Fibroblast of skin of left biceps (primary cell): ENCODE data around the gene MBD1.
A peak's percentile ranks its signal among the peaks of the same experiment; 100 is the strongest.
"Not testable (repeated sequence)": the region's sequence is repeated elsewhere in the genome, so short reads cannot be mapped to it uniquely, and the experiment has no call there.

Experiments
- DNase-seq, 2 experiments: peaks; one replicate each; pipeline ENCODE4 v3.0.0-alpha.2; 2013; ENCODE audit warnings: low read depth in 2 of 2

MBD1 gene

DNA sequence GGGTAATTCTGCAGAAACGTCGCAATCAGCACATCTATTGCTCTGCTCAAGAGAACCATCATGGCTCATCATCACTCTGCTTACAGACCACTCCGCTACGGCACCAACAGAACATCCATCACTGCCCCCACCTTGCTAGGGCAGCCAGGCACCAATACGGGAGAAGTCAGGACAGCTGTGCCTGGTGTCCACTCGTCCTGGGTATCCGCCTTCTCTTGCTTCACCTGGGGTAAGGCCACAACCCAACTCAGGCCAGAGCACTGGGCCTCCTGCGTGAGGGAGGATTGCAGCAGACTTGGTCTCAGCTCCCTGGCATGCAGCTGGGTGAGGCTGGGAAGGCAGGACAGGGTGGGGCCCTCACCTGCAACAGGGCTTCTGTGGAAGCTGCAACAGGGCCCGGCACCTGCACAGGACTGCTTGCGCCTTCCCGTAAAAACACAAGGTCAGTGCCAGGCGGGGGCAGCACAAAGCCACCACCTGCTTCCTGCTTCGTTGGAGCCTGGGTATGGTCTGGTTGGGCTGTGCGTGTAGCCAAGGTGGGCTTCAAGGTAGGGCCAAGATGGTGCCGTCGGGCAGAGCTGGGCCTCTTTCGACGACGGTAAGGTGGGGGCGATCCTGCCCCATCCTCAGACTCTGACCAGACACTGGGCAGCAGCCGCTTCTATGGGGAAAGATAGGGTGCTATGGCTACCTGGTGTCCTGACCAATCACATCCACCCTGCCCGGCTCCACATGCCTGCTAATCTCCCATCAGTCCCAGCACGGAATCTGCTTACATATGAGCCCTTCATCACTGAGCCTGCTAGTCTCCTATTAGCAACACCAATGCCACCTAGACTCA, 7.9 kb downstream of the MBD1 start:
- DNase-seq: no peak

DNA sequence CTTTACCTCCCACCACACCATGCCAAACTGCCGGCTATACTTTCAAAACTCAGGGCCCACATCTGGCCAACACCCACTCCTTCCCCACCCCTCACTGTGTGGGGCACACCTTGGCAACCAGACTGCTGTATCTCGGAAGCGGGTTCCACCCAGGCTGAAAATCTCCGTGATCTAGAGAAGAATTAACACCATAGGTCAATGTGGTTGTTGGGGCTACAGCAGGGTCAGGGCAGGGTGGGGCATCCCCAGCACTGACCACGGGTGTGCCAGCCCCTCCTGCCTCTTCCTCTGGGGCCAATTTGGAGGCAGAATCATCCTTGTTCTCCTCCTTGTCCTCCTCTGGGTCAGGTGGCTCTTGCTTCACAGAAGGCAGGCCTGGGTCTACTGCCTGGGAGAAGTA, 8.8 kb downstream of the MBD1 start:
- no peak for DNase-seq

DNA sequence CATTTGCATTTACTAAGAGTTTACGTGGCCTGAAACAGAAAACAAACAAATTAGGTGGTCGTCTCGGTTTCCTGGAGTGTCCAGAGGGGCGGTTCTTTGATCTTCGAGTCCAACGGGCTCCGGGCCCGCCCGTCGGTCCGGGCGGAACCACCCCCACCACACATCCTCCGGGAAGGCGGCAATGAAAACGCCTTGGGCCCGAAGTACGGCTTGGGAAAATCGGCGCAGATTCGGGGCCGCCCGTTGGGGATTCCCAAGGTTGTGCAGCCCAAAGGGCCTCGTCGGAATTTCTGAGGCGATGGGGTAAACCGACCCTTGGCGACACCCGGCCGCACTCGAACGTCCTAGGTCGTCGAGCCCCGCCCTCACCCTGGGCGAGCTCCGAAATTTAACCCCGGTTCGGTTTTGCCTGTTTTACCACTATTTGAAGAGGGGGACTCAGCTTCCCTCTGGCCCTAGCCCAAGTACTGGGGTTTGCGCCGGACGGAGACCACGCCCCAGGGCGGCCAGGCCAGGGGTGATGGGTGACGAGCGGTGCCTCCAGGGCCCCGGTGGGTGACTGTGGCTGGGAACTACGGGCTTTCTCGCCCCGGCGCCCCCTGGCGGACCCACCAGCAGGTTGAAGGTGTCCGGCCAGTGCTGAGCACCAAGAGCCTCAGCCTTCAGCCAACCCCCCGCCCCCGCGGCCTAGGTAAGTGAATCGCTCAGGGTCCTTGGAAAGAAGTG, 13.1 kb downstream of the MBD1 start:
- peak in 1 of 2 experiments; percentile 5 for DNase-seq

DNA sequence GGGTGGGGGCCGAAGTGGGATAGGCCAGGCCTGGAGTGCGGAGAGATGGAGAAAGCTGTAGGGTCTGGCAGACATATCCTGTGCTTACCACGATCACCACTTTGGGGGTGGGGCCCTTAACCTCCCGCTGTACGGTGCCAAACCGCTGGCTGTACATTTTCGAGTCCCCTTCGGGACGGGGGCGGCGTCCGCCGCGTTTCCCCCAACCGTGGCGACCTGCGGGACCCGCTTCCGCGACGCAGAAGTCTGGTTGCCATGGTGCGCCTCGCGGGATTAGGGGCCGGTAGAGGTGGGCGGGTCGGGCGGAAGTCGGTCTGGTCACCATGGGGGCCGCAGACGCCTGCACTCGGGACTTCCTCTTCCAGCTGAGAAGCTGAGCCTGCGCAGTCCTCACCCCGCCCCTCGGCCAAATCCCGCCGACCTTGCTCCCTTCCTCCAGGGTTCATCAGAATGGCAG, 15.0 kb downstream of the MBD1 start, which contains the start of gene CFAP53:
Gene CFAP53 (minus strand): TSS at position 248 of the 457 bp plus-strand sequence. CDS start 91 bp downstream, at position 157.
- DNase-seq: peak; percentile 45 to 55

DNA sequence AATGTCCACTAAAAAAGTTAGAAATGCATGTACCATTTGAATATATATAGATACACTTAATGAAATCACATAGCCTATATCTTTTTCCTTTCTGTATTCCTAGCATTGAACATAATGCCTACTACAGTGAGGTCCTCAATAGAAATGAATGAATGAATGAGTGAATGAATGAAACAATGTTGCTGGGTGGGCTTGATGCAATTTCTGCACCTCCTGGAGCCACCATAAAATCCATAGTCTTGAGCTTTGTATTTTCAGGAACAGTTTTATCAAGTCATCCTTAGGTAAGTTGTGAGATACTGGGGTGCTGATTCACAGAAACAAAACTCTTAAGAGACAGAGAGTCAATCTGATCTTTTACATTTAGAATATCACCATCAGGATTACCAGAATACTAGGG, 18.3 kb downstream of the MBD1 start:
- no peak for DNase-seq

DNA sequence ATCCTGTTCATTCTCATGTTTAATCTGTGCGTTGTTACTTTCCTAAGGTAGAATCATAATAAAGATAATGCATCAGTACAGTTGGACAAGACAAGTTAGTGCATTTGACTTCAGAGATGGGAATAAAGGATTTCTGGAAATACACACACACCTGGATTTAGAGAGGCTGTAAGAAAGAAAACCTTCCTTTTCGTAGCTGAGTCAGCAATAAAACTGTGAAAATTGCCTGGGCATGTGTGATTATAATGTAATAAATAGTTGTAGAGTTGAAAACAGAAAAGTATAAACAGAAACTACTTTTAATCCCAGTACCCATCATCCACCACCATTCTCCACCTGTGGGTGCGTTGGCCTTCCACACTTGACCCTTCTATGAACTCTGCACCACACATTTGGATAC, 30.4 kb downstream of the MBD1 start:
- DNase-seq: no peak

DNA sequence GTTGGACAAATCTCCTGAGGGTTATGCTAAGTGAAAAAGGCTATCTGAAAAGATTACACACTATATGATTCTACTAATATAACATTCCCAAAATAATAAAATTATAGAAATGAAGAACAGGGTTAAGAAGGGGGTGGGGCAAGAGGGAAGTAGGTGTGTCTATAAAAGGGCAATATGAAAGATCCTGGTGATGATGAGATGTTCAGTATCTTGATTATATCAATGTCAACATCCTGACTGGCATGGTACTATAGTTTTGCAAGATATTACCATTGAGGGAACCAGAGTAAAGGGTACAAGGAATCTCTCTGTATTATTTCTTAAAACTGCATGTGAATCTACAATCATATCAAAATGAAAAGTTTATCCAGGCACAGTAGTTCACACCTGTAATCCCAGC, 31.7 kb downstream of the MBD1 start:
- DNase-seq: no peak

DNA sequence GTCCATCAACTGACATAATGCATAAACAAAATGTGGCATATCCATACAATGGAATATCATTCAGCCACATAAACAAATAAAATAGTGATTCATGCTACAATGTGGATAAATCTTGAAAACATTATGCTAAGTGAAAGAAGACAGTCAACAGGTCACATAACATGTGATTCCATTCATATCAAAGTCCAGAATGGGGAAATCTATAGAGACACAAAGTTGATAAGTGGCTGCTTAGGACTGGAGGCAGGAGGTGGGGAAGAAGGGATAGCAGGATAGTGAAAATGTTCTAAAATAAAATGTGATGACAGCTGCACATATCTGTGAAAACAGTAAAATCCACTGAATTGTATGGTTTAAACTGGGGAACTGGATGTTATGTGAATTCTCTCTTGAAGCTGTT, 33.8 kb downstream of the MBD1 start:
- no peak for DNase-seq

DNA sequence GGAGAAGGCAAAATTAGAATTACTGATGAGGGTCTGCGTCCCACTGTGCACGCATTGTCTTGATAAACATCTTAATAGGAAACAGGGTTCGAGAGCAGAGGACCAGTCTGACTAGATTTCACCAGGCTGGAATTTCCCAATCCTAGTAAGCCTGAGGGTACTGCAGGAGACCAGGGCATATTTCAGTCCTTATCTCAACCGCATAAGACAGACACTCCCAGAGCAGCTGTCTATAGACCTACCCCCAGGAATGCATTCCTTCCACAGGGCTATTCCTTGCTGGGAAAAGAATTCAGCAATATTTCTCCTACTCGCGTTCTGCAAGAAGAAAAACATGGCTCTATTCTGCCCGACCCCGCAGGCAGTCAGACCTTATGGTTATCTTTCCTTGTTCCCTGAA, 39.6 kb downstream of the MBD1 start:
- not testable (repeated sequence) for DNase-seq

DNA sequence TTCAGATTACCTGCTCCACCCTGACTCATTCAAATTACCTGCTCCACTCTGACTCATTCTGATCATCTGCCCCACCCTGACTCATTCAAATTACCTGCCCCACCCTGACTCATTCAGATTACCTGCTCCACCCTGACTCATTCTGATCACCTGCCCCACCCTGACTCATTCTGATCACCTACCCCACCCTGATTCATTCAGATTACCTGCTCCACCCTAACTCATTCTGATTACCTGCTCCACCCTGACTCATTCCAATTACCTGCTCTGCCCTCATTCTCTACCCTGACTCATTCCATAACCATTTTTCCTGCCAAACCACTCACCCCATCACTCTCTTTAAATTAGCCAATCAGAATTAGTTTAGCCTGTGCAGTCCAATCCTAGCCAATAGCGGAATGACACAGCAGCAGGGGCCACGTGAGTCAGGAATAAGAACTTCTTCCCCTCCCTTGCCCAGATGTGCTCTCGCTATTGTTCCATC, 41.2 kb downstream of the MBD1 start:
- DNase-seq: no peak

DNA sequence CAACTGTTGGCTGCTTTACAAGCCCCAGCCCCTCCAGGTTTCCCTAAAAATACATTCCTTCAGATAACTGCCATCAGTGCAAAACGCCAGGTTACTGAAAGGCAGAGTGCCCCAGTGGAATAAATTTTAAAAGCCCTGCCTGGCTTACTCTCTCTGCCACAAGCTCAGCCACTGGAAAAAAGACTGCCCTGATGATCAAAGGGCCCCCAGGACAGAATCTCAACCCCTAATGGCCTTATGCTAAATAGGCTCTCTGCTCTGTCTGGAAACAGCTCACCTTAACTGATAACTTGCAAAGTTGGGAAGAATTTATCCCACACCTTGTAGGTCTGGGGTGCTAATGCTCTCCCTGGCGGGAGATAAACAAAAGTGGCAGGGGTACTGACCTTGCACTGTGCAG, 48.9 kb downstream of the MBD1 start:
- no peak for DNase-seq

DNA sequence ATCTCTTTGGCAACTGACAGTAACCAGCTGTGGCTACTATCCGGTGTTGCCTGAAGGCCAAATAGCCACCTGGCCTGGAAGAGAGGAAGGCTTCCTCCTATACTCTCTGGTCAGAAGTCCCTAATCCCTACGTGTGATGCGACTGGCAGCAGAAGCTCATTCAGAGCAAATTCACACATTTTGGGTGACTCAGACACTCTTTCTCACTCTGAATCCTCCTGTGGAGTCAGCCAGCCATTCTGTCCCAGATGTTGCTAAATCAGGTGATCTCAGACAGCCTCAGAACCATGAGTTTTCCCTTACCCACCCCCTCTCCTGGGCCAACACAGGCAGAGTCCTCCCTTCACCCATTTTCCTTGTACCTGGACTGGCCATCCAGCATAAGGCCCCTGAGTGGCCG, 49.7 kb downstream of the MBD1 start:
- DNase-seq: no peak

DNA sequence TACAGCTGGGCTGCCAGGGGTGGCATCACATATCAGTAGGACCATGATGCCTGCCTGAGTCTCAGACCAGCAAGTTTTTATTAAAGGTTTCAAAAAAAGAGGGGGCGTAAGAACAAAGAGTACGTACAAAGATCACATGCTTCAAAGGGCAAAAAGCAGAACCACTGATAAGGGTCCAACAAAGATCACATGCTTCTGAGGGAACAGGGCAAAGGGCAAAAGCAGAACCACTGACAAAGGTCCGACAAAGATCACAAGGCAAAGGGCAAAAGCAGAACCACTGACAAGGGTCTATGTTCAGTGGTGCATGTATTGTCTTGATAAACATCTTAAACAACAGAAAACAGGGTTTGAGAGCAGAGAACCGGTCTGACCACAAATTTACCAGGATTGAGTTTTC, 61.1 kb downstream of the MBD1 start:
- not testable (repeated sequence) for DNase-seq
